HEK293T (cell line): ENCODE data around the gene NDRG4.

ENCODE experiments used
- CTCF ChIA-PET: fragments of 350-600 bp; formaldehyde crosslinking; extraction: SDS; loops from one replicate; lab custom pipeline; 2021; ENCODE audit warnings: antibody characterized with exemption, inconsistent platforms; lab: Yijun Ruan, JAX
- POLR2A ChIA-PET: fragments of 350-600 bp; formaldehyde crosslinking; extraction: SDS; loops from one replicate; lab custom pipeline; 2020; ENCODE audit warnings: antibody characterized with exemption, inconsistent platforms; lab: Yijun Ruan, JAX
- DNase-seq: peaks from one replicate; pipeline ENCODE4 v3.0.0; 2012; ENCODE audit warnings: mixed read lengths; ENCODE audit errors: extremely low spot score
- ARNT ChIP-seq: fragments of 450-650 bp; IDR thresholded peaks from 2 replicates; pipeline ENCODE4 v1.6.1; 2017; ENCODE audit warnings: mild to moderate bottlenecking
- BHLHE40 ChIP-seq: fragments of 450-650 bp; IDR thresholded peaks from 2 replicates; pipeline ENCODE4 v1.6.1; 2016; ENCODE audit warnings: mild to moderate bottlenecking, moderate library complexity, borderline replicate concordance
- CTBP1 ChIP-seq: fragments of 450-650 bp; IDR thresholded peaks from 2 replicates; pipeline ENCODE4 v1.6.1; 2016; ENCODE audit warnings: borderline replicate concordance
- ELF4 ChIP-seq: fragments of 450-650 bp; IDR thresholded peaks from 2 replicates; pipeline ENCODE4 v1.6.1; 2017; ENCODE audit warnings: antibody characterized with exemption
- FOXA1 ChIP-seq: fragments of 450-650 bp; IDR thresholded peaks from 2 replicates; pipeline ENCODE4 v1.6.1; 2016; ENCODE audit warnings: mild to moderate bottlenecking
- FOXK2 ChIP-seq: fragments of 450-650 bp; IDR thresholded peaks from 2 replicates; pipeline ENCODE4 v1.6.1; 2016; ENCODE audit warnings: mild to moderate bottlenecking
- FOXM1 ChIP-seq: fragments of 450-650 bp; IDR thresholded peaks from 2 replicates; pipeline ENCODE4 v1.6.1; 2017; ENCODE audit warnings: mild to moderate bottlenecking, borderline replicate concordance
- HDGF ChIP-seq: fragments of 450-650 bp; IDR thresholded peaks from 2 replicates; pipeline ENCODE4 v1.6.1; 2017; ENCODE audit warnings: antibody characterized with exemption, borderline replicate concordance
- L3MBTL2 ChIP-seq: fragments of 450-650 bp; conservative IDR thresholded peaks from 2 replicates; pipeline ENCODE4 v1.6.1; 2016; ENCODE audit warnings: mild to moderate bottlenecking
- LEF1 ChIP-seq: fragments of 450-650 bp; IDR thresholded peaks from 2 replicates; pipeline ENCODE4 v1.6.1; 2017; ENCODE audit warnings: mild to moderate bottlenecking, borderline replicate concordance
- NFRKB ChIP-seq: fragments of 450-650 bp; IDR thresholded peaks from 2 replicates; pipeline ENCODE4 v1.6.1; 2016; ENCODE audit warnings: mild to moderate bottlenecking, moderate library complexity
- PKNOX1 ChIP-seq: fragments of 450-650 bp; IDR thresholded peaks from 2 replicates; pipeline ENCODE4 v1.6.1; 2016
- SP1 ChIP-seq: fragments of 450-650 bp; IDR thresholded peaks from 2 replicates; pipeline ENCODE4 v1.6.1; 2017
- SUZ12 ChIP-seq: fragments of 450-650 bp; IDR thresholded peaks from 2 replicates; pipeline ENCODE4 v1.6.1; 2016; ENCODE audit warnings: mild to moderate bottlenecking
- TARDBP ChIP-seq: fragments of 450-650 bp; IDR thresholded peaks from 2 replicates; pipeline ENCODE4 v1.6.1; 2016
- ZNF384 ChIP-seq: fragments of 450-650 bp; IDR thresholded peaks from 2 replicates; pipeline ENCODE4 v1.6.1; 2016

Gene NDRG4

GRCh38 chr16:58503863-58504688 lies 4.1 kb downstream of the NDRG4 start:
- DNase-seq: no peak
- ChIA-PET POLR2A (no interaction called here), CTCF (no interaction called here)
- TF ChIP-seq FOXK2: no peak
- TF ChIP-seq SUZ12: no peak
- TF ChIP-seq SP1: no peak
- TF ChIP-seq BHLHE40: no peak
- no peak for TF ChIP-seq ELF4
- TF ChIP-seq TARDBP: no peak
- TF ChIP-seq ZNF384: no peak
- no peak for TF ChIP-seq LEF1
- TF ChIP-seq L3MBTL2: no peak
- no peak for TF ChIP-seq FOXM1
- no peak for TF ChIP-seq PKNOX1
- TF ChIP-seq HDGF: no peak
- no peak for TF ChIP-seq FOXA1
- TF ChIP-seq ARNT: no peak
- no peak for TF ChIP-seq NFRKB
- no peak for TF ChIP-seq CTBP1

- ChIA-PET CTCF (no interaction called here), POLR2A (no interaction called here)
- TF ChIP-seq PKNOX1 (no peak), ZNF384 (no peak), FOXA1 (no peak), L3MBTL2 (no peak), FOXM1 (no peak), TARDBP (no peak), SP1 (no peak), BHLHE40 (no peak)
- DNase-seq: no peak
Observed at GRCh38 chr16:58506241-58507194, 6.6 kb downstream of the NDRG4 start.

GRCh38 chr16:58507195-58507962 lies 7.4 kb downstream of the NDRG4 start:
- no peak for DNase-seq
- POLR2A ChIA-PET: no interaction called here
- CTCF ChIA-PET: no interaction called here
- TF ChIP-seq FOXM1: no peak
- TF ChIP-seq ELF4: no peak
- TF ChIP-seq PKNOX1: no peak
- no peak for TF ChIP-seq BHLHE40
- no peak for TF ChIP-seq L3MBTL2
- TF ChIP-seq CTBP1: no peak
- TF ChIP-seq LEF1: no peak
- TF ChIP-seq ARNT: no peak
- TF ChIP-seq HDGF: no peak
- TF ChIP-seq FOXK2: no peak
- TF ChIP-seq TARDBP: no peak

GRCh38 chr16:58507963-58508670 lies 8.2 kb downstream of the NDRG4 start:
- ChIA-PET CTCF (no interaction called here), POLR2A (no interaction called here)

More at GRCh38 chr16:58507963-58508670, 8.2 kb downstream of the NDRG4 start:
- no peak for TF ChIP-seq FOXA1
- TF ChIP-seq LEF1: no peak
- TF ChIP-seq ARNT: no peak
- TF ChIP-seq BHLHE40: no peak
- TF ChIP-seq TARDBP: no peak
- no peak for TF ChIP-seq NFRKB
- no peak for TF ChIP-seq SUZ12
- no peak for TF ChIP-seq CTBP1
- no peak for TF ChIP-seq FOXK2
- TF ChIP-seq SP1: no peak
- TF ChIP-seq HDGF: no peak
- TF ChIP-seq FOXM1: no peak
- no peak for TF ChIP-seq L3MBTL2
- TF ChIP-seq ELF4: no peak
- no peak for TF ChIP-seq ZNF384
- no peak for TF ChIP-seq PKNOX1
- DNase-seq: no peak
